K562 (cell line): ENCODE results near the gene CDKN1C. TPM values are rescaled to one million over a fixed set of nuclear protein-coding genes. Genes with fewer than 3 reads are reported as not detected.
A peak's percentile ranks its signal among the peaks of the same experiment; 100 is the strongest.

Experiments used
- E2F6 ChIP-seq, 2 experiments: IDR thresholded peaks; 2 replicates each; pipeline ENCODE4 v1.6.1; 2011; ENCODE audit warnings: borderline replicate concordance in 1 of 2, control low read depth in 1 of 2, low read depth in 1 of 2, low read length in 1 of 2, mild to moderate bottlenecking in 1 of 2, mixed read lengths in 1 of 2, moderate library complexity in 1 of 2; ENCODE audit not compliant: insufficient read depth in 1 of 2, insufficient read length in 1 of 2, poor library complexity in 1 of 2, severe bottlenecking in 1 of 2; ENCODE audit errors: extremely low read depth in 1 of 2
- FOXA1 ChIP-seq: fragments of 450-650 bp; IDR thresholded peaks from 2 replicates; pipeline ENCODE4 v1.6.1; 2016; ENCODE audit warnings: mild to moderate bottlenecking, borderline replicate concordance
- L3MBTL2 ChIP-seq: fragments of 450-650 bp; IDR thresholded peaks from 2 replicates; pipeline ENCODE4 v1.6.1; 2016; ENCODE audit warnings: mild to moderate bottlenecking, moderate library complexity
- PCBP1 ChIP-seq: fragments of 200-400 bp; formaldehyde crosslinking; IDR thresholded peaks from 2 replicates; pipeline ENCODE4 v1.6.1; 2018; ENCODE audit warnings: mild to moderate bottlenecking, low read depth, low read length; ENCODE audit not compliant: poor library complexity, severe bottlenecking
- PPARD ChIP-seq: fragments of 250-450 bp; sonication (Bioruptor Pico); IDR thresholded peaks from 2 replicates; pipeline ENCODE4 v1.8.0; 2022; ENCODE audit warnings: inconsistent platforms, mild to moderate bottlenecking, moderate library complexity
- polyA plus RNA-seq, 8 experiments: library from polyadenylated mRNA; depleted of rRNA in 4 of 8; stranded (reverse) in 5 of 8; unstranded in 3 of 8; fragments of >200 nt; fragmentation: Nextera tagmentation in 2 of 8; fragmentation: Illumina TruSeq in 1 of 8; extraction: Ambion mirVana in 2 of 8; extraction: Trizol in 1 of 8; gene quantifications; 2 replicates each; pipeline versions ENCODE4 v1.2.1 to v1.2.3, GENCODE V29; 2011 to 2014; ENCODE audit warnings: inconsistent platforms in 1 of 8, missing spikeins in 1 of 8
- total RNA-seq, 7 experiments: library from RNA; depleted of rRNA in 6 of 7; stranded (reverse); fragments of >200 nt in 6 of 7; fragmentation: Illumina TruSeq in 2 of 7; extraction: Trizol in 2 of 7; gene quantifications; 2 replicates each; pipeline versions ENCODE4 v1.2.1 to v1.2.3, GENCODE V29; 2011 to 2021; ENCODE audit warnings: low replicate concordance in 1 of 7
- TF ChIP-seq, protein P1 (sequence below): fragments of 450-650 bp; IDR thresholded peaks from 2 replicates; pipeline ENCODE4 v1.7.0; 2016; ENCODE audit warnings: borderline replicate concordance

Gene CDKN1C
- total and polyA plus RNA-seq, 9 of the 15 experiments (the other 6 are each of a cell fraction or from before 2014, with no cell fraction given), result 2.8 to 21.1 (median 9.3) TPM

- TF ChIP-seq PPARD (CRISPR knock-in tag), result no peak
- TF ChIP-seq FOXA1, result no peak
- TF ChIP-seq PCBP1, result no peak
- TF ChIP-seq L3MBTL2, result 0 out of 2 replicates have a peak, but pooled peaks have one; percentile 36
- TF ChIP-seq, protein P1, sequence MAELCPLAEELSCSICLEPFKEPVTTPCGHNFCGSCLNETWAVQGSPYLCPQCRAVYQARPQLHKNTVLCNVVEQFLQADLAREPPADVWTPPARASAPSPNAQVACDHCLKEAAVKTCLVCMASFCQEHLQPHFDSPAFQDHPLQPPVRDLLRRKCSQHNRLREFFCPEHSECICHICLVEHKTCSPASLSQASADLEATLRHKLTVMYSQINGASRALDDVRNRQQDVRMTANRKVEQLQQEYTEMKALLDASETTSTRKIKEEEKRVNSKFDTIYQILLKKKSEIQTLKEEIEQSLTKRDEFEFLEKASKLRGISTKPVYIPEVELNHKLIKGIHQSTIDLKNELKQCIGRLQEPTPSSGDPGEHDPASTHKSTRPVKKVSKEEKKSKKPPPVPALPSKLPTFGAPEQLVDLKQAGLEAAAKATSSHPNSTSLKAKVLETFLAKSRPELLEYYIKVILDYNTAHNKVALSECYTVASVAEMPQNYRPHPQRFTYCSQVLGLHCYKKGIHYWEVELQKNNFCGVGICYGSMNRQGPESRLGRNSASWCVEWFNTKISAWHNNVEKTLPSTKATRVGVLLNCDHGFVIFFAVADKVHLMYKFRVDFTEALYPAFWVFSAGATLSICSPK, result no peak
- TF ChIP-seq E2F6 (IDR thresholded peaks at IDR 0.05; ENCODE audit: borderline replicate concordance in 1 of 2, extremely low read depth in 1 of 2, insufficient read depth in 1 of 2, insufficient read length in 1 of 2, low read depth in 1 of 2, low read length in 1 of 2, poor library complexity in 1 of 2, severe bottlenecking in 1 of 2), result peak in 1 of 2 experiments; percentile 17
Measured at GRCh38 chr11:2889362-2890273, 4.0 kb upstream of the CDKN1C start (continued).
